IPS-18a (cell line): ENCODE results near the gene FHIT.

ENCODE experiments used
- H3K27ac ChIP-seq: one replicate; pipeline ENCODE4 v1.5.1; 2013; ENCODE audit warnings: low read length
- H3K27me3 ChIP-seq: one replicate; pipeline ENCODE4 v1.6.1; 2013; ENCODE audit warnings: mild to moderate bottlenecking, low read length; ENCODE audit not compliant: control insufficient read depth, insufficient read depth
- H3K36me3 ChIP-seq: one replicate; pipeline ENCODE4 v1.6.1; 2013; ENCODE audit warnings: low read depth, low read length; ENCODE audit not compliant: control insufficient read depth
- H3K4me1 ChIP-seq: one replicate; pipeline ENCODE4 v1.6.1; 2013; ENCODE audit warnings: low read depth, low read length; ENCODE audit not compliant: control insufficient read depth
- H3K4me3 ChIP-seq: one replicate; pipeline ENCODE4 v1.5.1; 2013; ENCODE audit warnings: low read length
- H3K9ac ChIP-seq: one replicate; pipeline ENCODE4 v1.6.1; 2013; ENCODE audit warnings: mild to moderate bottlenecking, low read length, moderate library complexity
- H3K9me3 ChIP-seq: one replicate; pipeline ENCODE4 v1.6.1; 2013; ENCODE audit warnings: low read depth, low read length; ENCODE audit not compliant: control insufficient read depth

Gene FHIT

GRCh38 chr3:60220768-60221167, 1030.5 kb downstream of the FHIT start:
- Histone ChIP-seq H3K9ac (no peak overlapping the region), H3K27ac (no peak overlapping the region)

GRCh38 chr3:60219501-60219900, 1031.8 kb downstream of the FHIT start:
- Histone ChIP-seq H3K36me3 (no peaks in the 10 kb centered on the region), H3K4me3 (no peak overlapping the region), H3K4me1 (no peaks in the 10 kb centered on the region), H3K27me3 (no peaks in the 10 kb centered on the region), H3K27ac (no peak overlapping the region), H3K9me3 (no peaks in the 10 kb centered on the region), H3K9ac (no peak overlapping the region)

More at GRCh38 chr3:60220768-60221167, 1030.5 kb downstream of the FHIT start:
- Histone ChIP-seq H3K36me3 (no peaks in the 10 kb centered on the region), H3K4me1 (no peaks in the 10 kb centered on the region), H3K4me3 (no peak overlapping the region), H3K9me3 (no peaks in the 10 kb centered on the region), H3K27me3 (no peaks in the 10 kb centered on the region)

- no peak overlapping the region for H3K4me3 ChIP-seq
- H3K27ac ChIP-seq: no peak overlapping the region
- no peaks in the 10 kb centered on the region for H3K4me1 ChIP-seq
- H3K9ac ChIP-seq: no peak overlapping the region
- no peaks in the 10 kb centered on the region for H3K36me3 ChIP-seq
- H3K27me3 ChIP-seq: no peaks in the 10 kb centered on the region
- no peaks in the 10 kb centered on the region for H3K9me3 ChIP-seq
These were observed 1033.9 kb downstream of the FHIT start for GRCh38 chr3:60217156-60217911.

GRCh38 chr3:60216462-60217075, 1034.7 kb downstream of the FHIT start:
- no peaks in the 10 kb centered on the region for H3K36me3 ChIP-seq
- no peaks in the 10 kb centered on the region for H3K4me1 ChIP-seq
- H3K9me3 ChIP-seq: no peaks in the 10 kb centered on the region
- no peak overlapping the region for H3K4me3 ChIP-seq
- no peaks in the 10 kb centered on the region for H3K27me3 ChIP-seq
- H3K9ac ChIP-seq: no peak overlapping the region
- H3K27ac ChIP-seq: no peak overlapping the region

DNA sequence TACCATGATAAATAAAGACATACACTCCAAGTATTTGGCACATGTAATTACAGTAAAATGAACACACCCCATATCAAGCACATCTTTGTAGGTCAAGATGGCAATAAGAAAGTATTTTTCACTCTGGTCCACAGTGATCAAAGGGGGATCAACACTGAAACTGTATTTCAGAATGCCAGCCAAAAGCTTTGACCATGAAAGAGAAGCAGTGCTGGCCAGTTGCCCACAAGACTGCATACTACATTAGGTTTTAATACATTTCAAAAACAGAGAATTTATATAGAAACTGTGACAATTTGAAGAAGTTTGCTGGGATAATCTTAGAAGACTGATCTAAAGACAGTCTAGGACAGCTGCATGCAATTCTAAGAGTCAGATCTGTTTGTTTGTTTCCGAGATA, 1035.3 kb downstream of the FHIT start:
- H3K27ac ChIP-seq: no peak overlapping the region
- no peak overlapping the region for H3K9ac ChIP-seq
- no peaks in the 10 kb centered on the region for H3K4me1 ChIP-seq
- no peak overlapping the region for H3K4me3 ChIP-seq
- H3K27me3 ChIP-seq: no peaks in the 10 kb centered on the region
- H3K36me3 ChIP-seq: no peaks in the 10 kb centered on the region
- no peaks in the 10 kb centered on the region for H3K9me3 ChIP-seq

- Histone ChIP-seq H3K9ac (no peak overlapping the region), H3K27ac (no peak overlapping the region), H3K4me3 (no peak overlapping the region), H3K36me3 (no peaks in the 10 kb centered on the region), H3K4me1 (no peaks in the 10 kb centered on the region), H3K27me3 (no peaks in the 10 kb centered on the region), H3K9me3 (no peaks in the 10 kb centered on the region)
These were observed 1043.3 kb downstream of the FHIT start for GRCh38 chr3:60207905-60208304.

DNA sequence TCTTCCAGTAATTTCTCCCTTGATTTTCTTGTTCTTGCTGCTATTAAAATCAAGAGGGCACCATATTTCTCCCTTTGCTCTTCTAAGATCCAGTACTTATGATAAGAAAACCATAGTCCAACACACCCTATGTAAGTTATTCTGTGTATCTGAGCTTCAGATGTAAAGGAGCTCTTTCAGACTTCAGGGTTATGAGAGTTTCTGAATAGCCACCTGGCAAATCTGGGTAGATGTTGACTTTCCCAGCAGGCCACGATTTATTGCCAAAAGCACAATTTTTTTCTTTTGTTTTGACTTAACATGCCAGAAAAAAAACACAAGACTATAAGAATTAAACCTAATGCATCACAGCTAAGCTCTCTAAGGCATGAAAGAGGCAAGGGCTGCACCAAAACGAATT, 1045.0 kb downstream of the FHIT start:
- no peaks in the 10 kb centered on the region for H3K36me3 ChIP-seq
- no peak overlapping the region for H3K27ac ChIP-seq
- no peaks in the 10 kb centered on the region for H3K9me3 ChIP-seq
- H3K27me3 ChIP-seq: no peaks in the 10 kb centered on the region
- no peak overlapping the region for H3K4me3 ChIP-seq
- H3K4me1 ChIP-seq: no peaks in the 10 kb centered on the region
- H3K9ac ChIP-seq: no peak overlapping the region

- H3K4me3 ChIP-seq: no peak overlapping the region
- H3K4me1 ChIP-seq: no peaks in the 10 kb centered on the region
- no peaks in the 10 kb centered on the region for H3K27me3 ChIP-seq
- H3K36me3 ChIP-seq: no peaks in the 10 kb centered on the region
- H3K9ac ChIP-seq: no peak overlapping the region
- no peak overlapping the region for H3K27ac ChIP-seq
- no peaks in the 10 kb centered on the region for H3K9me3 ChIP-seq
These were observed 1049.1 kb downstream of the FHIT start for GRCh38 chr3:60202052-60202726.

DNA sequence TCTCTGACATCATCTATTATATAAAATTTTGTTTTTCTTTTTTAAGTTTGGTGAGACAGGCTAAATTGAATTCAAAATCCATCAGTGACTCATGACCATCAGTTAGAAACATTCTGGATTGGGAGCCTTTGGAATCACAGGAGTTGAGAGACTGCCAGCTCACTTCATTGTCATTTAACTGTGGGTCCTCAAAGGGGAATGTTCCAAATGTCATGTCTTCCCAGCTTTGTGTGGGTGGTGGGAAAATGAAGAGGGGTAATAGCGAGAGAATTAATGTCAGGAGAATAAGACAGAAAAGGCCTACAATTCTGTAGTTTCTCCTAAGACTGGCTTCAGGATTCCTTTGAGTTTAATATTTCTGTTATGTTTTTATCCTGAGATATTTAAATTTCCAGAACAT, 1051.9 kb downstream of the FHIT start:
- Histone ChIP-seq H3K27ac (no peak overlapping the region), H3K9ac (no peak overlapping the region), H3K27me3 (no peaks in the 10 kb centered on the region), H3K36me3 (no peaks in the 10 kb centered on the region), H3K9me3 (no peaks in the 10 kb centered on the region), H3K4me1 (no peaks in the 10 kb centered on the region), H3K4me3 (no peak overlapping the region)

DNA sequence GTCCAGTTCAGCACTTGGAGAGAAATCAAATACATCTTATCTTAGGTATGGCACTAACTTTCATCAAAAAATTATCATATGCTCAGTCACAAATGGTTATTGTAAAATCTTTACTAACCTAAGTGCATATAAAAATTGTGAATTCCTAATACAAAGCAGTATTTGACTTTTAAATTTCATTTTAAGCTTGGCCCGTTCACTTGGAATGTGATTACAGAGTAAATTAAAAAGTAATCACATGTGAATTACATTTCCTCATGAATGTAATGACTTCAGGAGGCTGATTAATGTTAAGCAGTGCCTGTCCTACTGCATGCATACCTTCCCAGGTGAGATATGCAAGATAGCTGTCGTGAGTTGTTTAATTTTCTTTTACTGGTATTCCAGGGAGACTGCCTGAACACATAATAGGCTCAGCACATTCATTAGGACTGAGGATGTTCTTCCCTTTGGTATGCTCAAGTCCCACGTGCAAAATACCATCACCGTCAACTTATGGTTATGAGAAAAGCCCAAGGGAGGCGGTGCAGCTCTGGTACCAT, 1053.0 kb downstream of the FHIT start:
- no peaks in the 10 kb centered on the region for H3K36me3 ChIP-seq
- no peak overlapping the region for H3K4me3 ChIP-seq
- no peak overlapping the region for H3K27ac ChIP-seq
- H3K4me1 ChIP-seq: no peaks in the 10 kb centered on the region
- no peaks in the 10 kb centered on the region for H3K27me3 ChIP-seq
- H3K9me3 ChIP-seq: no peaks in the 10 kb centered on the region
- H3K9ac ChIP-seq: no peak overlapping the region

DNA sequence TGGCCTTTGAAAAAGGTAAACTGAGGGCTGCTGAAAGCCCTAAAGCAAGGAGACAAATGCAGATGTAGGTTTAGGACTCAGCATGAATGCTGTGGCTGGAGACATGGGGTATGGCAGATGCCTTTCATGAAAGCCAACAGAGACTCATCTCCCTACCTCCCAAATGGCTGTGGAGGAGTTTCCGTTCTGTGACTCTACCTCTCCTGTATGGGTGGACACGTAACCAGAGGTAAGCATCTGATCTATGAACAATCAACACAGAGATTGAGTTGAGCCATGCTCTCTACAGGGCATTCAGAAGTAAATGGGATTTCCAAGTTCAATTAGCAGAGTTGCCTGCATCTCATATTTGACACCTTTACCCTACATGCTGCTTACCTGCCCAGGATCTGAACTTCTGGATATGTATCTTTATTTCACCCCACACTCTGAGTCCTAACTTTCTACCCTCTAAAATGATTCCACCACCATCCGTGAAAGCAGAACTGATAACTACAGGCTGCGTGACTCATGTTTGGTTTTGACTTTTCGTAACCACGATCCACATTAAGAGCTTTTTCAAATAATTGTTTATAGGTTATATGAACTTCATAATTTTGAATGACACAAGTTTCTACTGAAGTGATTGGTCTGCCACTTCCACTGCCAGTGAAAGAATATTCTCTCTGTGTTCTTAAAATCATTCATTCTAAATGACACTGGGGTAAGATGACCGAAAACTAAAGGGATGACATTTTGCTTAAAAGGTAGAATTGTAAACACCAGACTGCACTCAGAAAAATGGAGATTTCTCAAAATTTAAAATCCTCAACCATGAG, 1058.7 kb downstream of the FHIT start:
- H3K9me3 ChIP-seq: no peaks in the 10 kb centered on the region
- no peak overlapping the region for H3K4me3 ChIP-seq
- H3K27ac ChIP-seq: no peak overlapping the region
- no peaks in the 10 kb centered on the region for H3K36me3 ChIP-seq
- H3K27me3 ChIP-seq: no peaks in the 10 kb centered on the region
- H3K4me1 ChIP-seq: peaks cover 3% of the 10 kb centered on the region
- H3K9ac ChIP-seq: no peak overlapping the region
